Activated CD4-positive, alpha-beta memory T cell treated with anti-CD3 and anti-CD28 coated beads for 36 hours (primary cell): ENCODE measurements around the gene RPS19BP1. TPM values are rescaled to one million over a fixed set of nuclear protein-coding genes. Genes with fewer than 3 reads are reported as not detected.

Experiments
- CTCF ChIA-PET: fragments of 350-600 bp; sonication (Branson Sonifier 250); formaldehyde crosslinking; loops from one replicate; lab custom pipeline; 2021; ENCODE audit warnings: antibody characterized with exemption, inconsistent platforms; lab: Charles Lee
- POLR2A ChIA-PET: fragments of 350-600 bp; sonication (Branson Sonifier 250); formaldehyde crosslinking; loops from one replicate; lab custom pipeline; 2021; ENCODE audit warnings: antibody characterized with exemption; lab: Charles Lee
- DNase-seq: peaks from one replicate; pipeline ENCODE4 v3.0.0-alpha.2; 2020
- H3K27ac Mint-ChIP-seq: one replicate; pipeline ENCODE4 v1.8.0; 2021; ENCODE audit warnings: mixed read lengths
- H3K27me3 Mint-ChIP-seq: one replicate; pipeline ENCODE4 v1.8.0; 2021; ENCODE audit warnings: mixed read lengths
- H3K36me3 Mint-ChIP-seq: one replicate; pipeline ENCODE4 v1.8.0; 2021; ENCODE audit warnings: mixed read lengths
- H3K4me1 Mint-ChIP-seq: one replicate; pipeline ENCODE4 v1.8.0; 2021; ENCODE audit warnings: low read depth, mixed read lengths
- H3K4me3 Mint-ChIP-seq: one replicate; pipeline ENCODE4 v1.8.0; 2021; ENCODE audit warnings: mild to moderate bottlenecking, mixed read lengths
- H3K9me3 Mint-ChIP-seq: one replicate; pipeline ENCODE4 v1.8.0; 2021; ENCODE audit warnings: mixed read lengths
- intact Hi-C: fragments of 100-400 bp; cut with micrococcal nuclease; formaldehyde crosslinking; loops from one replicate; pipeline ENCODE4 v1.15.1; 2023
- total RNA-seq, 2 experiments: library from RNA; stranded (reverse); gene quantifications; one replicate each; pipeline ENCODE4 v1.2.3, GENCODE V29; 2021

RPS19BP1 gene
- total RNA-seq, 2 experiments from 2014 or later, result 65.2 to 67.5 TPM

DNA sequence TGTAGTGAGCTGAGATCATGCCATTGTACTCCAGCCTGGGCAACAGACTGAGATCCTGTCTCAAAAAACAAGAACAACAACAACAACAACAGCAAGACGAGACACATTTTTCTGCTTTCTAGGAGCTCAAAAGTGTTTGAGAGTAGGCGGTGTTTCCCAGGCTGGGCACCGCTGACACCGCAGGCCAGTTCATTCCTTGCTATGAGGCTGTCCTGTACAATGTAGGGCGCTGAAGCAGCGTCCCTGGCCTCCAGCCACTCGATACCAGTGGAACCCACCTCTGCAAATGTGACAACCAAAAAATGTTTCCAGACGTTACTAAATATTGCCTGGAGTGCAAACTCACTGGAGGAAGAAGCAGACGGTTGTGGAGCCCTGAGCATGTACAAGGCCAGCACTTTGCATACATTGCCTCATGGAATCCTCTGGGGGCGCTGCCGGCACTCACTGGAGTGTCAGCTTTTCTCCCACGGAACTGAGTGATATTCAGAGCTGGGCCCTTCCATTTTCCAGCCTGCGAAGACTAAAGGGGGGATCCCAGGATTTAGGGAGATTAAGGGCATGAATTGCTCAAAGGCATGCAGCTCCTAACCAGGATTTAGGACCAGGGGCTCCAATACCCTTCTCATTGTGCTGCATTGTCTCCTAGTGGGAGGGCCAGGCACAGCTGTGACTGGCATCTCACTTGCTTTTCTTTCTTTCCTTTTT, 36.3 kb downstream of the RPS19BP1 start:
- intact Hi-C loops, result loop anchor here (1.0 kb wide), 1 partner anchor 33 kb away; no protein-coding TSS in a partner anchor
- H3K36me3 Mint-ChIP-seq, result no peaks in the 10 kb centered on the region

DNA sequence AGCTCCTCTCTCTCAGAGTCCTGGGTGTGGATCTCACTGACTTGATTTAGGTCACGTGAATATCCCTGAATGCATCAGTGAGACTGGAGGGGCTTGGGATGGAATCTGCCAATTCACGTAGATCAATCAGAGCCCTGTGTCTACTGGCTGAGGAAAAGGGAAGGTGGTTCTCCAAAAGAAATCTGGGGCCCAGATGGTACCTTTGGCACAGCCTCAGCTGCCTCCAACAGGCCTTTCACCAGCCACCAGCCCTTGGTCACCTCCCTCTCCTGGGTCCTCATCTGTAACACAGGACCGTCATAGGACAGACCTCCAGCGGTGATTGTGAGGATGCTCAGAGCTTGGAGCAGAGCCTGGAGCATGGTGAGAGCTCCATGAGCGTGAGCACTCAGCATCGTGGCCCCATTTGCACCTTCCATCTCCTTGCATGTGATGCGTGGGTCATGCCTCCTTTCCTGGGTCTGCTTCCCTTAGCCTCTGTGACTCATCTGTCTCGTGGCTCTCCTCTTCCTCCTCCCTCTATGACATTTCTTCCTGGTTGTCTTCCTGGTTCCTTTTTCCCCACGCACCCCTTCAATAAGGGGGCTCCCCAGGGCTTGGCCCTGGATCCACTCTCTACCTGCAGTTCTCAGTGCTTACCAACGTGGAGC, 38.0 kb downstream of the RPS19BP1 start:
- Mint-ChIP-seq H3K27me3 (no peaks in the 10 kb centered on the region), H3K27ac (no peak overlapping the region), H3K36me3 (no peaks in the 10 kb centered on the region), H3K9me3 (no peaks in the 10 kb centered on the region), H3K4me1 (peaks cover 14% of the 10 kb centered on the region), H3K4me3 (no peak overlapping the region)
- intact Hi-C loops, result no loop called here
- ChIA-PET POLR2A (interaction anchor here (1.2 kb wide), 1 partner anchor 35 kb away, joined by 8 read pairs; no protein-coding TSS in a partner anchor), CTCF (interaction anchor here (0.7 to 11.9 kb wide), 9 partner anchors 8 to 542 kb away, joined by 3 to 387 read pairs (median 10); partner anchors contain the start of genes ATF4, MIEF1, RPS19BP1 and TAB1)
- no peak for DNase-seq

More for the DNA sequence above, 36.3 kb downstream of the RPS19BP1 start:
- Mint-ChIP-seq H3K4me1 (peaks cover 9% of the 10 kb centered on the region), H3K9me3 (no peaks in the 10 kb centered on the region), H3K27me3 (no peaks in the 10 kb centered on the region), H3K4me3 (no peak overlapping the region), H3K27ac (no peak overlapping the region)
- peak; percentile 76 for DNase-seq
- ChIA-PET POLR2A (interaction anchor here (0.6 to 1.4 kb wide), 4 partner anchors 22 to 34 kb away, joined by 3 to 5 read pairs (median 3); partner anchors contain the start of gene ATF4), CTCF (interaction anchor here (0.6 to 11.9 kb wide), 21 partner anchors 11 to 548 kb away, joined by 3 to 387 read pairs (median 5); partner anchors contain the start of genes ATF4, RPL3, RPS19BP1 and TAB1)

DNA sequence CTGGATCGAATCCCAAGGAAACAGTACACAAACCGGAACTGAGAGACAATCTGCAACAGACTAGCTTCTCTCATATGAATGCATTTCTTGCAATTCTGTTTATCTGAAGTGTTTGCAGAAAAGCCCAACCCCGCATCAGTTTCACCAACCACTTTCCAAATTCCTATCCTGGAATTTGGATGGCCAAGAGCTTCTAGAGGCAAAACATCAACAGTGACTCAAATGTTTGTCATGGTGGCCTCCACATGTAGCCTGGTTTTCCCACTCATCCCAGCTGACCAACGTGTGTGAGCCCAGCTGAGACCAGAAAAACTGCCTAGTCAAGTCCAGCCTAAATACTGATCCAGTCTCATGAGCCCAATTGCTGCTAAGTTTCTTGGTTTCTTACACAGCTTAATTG, 38.8 kb downstream of the RPS19BP1 start:
- Mint-ChIP-seq H3K4me1 (peaks cover 14% of the 10 kb centered on the region), H3K4me3 (no peak overlapping the region), H3K36me3 (no peaks in the 10 kb centered on the region), H3K9me3 (no peaks in the 10 kb centered on the region), H3K27me3 (no peaks in the 10 kb centered on the region), H3K27ac (no peak overlapping the region)
- ChIA-PET CTCF (interaction anchor here (0.6 to 11.9 kb wide), 13 partner anchors 8 to 550 kb away, joined by 3 to 387 read pairs (median 6); partner anchors contain the start of genes ATF4, MIEF1, RPS19BP1 and TAB1), POLR2A (interaction anchor here (1.0 to 1.2 kb wide), 2 partner anchors 8 to 35 kb away, joined by 3 to 8 read pairs; partner anchors contain the start of gene MIEF1)
- no peak for DNase-seq
- intact Hi-C loops, result loop anchor here (1.0 kb wide), 1 partner anchor 21 kb away; no protein-coding TSS in a partner anchor

DNA sequence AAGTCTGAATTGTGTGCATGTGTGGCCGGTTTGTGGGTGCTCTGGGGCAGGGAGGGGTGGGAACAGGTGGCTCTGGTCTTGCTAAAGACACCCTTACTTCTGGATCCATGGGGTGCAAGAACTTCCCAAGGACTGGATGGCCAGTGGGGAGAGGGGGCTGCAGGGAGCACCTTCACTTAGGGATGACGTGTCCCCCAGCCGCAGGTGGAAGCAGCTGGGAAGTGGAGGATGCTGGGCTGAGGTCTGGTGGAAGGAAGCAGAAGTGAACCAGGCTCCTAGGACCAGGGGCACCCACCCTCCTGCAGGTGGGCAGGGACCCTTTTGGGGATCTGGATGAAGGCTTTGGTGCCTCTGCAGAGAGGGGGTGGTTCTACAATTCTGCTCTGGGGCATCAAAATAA, 40.4 kb downstream of the RPS19BP1 start:
- Mint-ChIP-seq H3K9me3 (no peaks in the 10 kb centered on the region), H3K27ac (no peak overlapping the region), H3K27me3 (no peaks in the 10 kb centered on the region), H3K4me3 (no peak overlapping the region), H3K36me3 (no peaks in the 10 kb centered on the region), H3K4me1 (peaks cover 13% of the 10 kb centered on the region)
- CTCF ChIA-PET, result interaction anchor here (1.5 to 11.9 kb wide), 6 partner anchors 19 to 544 kb away, joined by 4 to 387 read pairs (median 12); partner anchors contain the start of gene RPS19BP1
- no peak for DNase-seq
- intact Hi-C loops, result no loop called here
- POLR2A ChIA-PET, result interaction anchor here (0.6 kb wide), 1 partner anchor 20 kb away, joined by 3 read pairs; no protein-coding TSS in a partner anchor

DNA sequence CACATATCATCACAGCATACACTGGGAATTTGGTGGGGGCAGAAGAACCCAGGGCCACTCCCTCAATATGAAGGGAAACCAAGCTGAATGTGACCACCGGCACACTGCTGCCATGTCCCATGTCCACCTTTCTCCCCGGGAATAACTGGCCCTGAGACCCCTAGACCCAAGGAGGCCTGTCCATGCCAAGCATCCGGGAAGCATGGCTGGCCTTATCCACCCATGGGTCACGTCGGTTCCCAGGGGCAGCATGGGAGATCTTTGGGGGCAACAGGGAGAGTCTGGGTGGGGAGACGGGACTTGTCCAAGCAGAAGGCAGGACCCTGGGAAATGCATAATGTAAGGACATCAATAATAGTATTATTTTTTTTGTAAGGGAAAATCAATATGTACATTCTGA, 40.9 kb downstream of the RPS19BP1 start:
- H3K9me3 Mint-ChIP-seq, result no peaks in the 10 kb centered on the region
- H3K4me3 Mint-ChIP-seq, result no peak overlapping the region
- DNase-seq, result no peak
- intact Hi-C loops, result no loop called here
- H3K4me1 Mint-ChIP-seq, result peaks cover 13% of the 10 kb centered on the region
- H3K36me3 Mint-ChIP-seq, result no peaks in the 10 kb centered on the region
- ChIA-PET POLR2A (no interaction called here), CTCF (interaction anchor here (1.5 to 11.9 kb wide), 3 partner anchors 25 to 533 kb away, joined by 4 to 387 read pairs (median 51); partner anchors contain the start of gene RPS19BP1)
- H3K27me3 Mint-ChIP-seq, result no peaks in the 10 kb centered on the region
- no peak overlapping the region for H3K27ac Mint-ChIP-seq

GRCh38 chr22:39490966-39491680, 41.4 kb downstream of the RPS19BP1 start:
- H3K36me3 Mint-ChIP-seq, result no peaks in the 10 kb centered on the region
- H3K9me3 Mint-ChIP-seq, result no peaks in the 10 kb centered on the region
- POLR2A ChIA-PET, result interaction anchor here (0.9 to 1.1 kb wide), 3 partner anchors 11 to 172 kb away, joined by 3 to 6 read pairs (median 6); partner anchors contain the start of genes MIEF1 and RPL3
- no peak overlapping the region for H3K27ac Mint-ChIP-seq
- H3K4me3 Mint-ChIP-seq, result no peak overlapping the region
- no peak for DNase-seq
- no peaks in the 10 kb centered on the region for H3K27me3 Mint-ChIP-seq
- intact Hi-C loops, result no loop called here
- CTCF ChIA-PET, result interaction anchor here (0.8 to 11.9 kb wide), 4 partner anchors 11 to 91 kb away, joined by 3 to 387 read pairs (median 28); partner anchors contain the start of genes MIEF1, RPS19BP1 and TAB1
- peaks cover 9% of the 10 kb centered on the region for H3K4me1 Mint-ChIP-seq

DNA sequence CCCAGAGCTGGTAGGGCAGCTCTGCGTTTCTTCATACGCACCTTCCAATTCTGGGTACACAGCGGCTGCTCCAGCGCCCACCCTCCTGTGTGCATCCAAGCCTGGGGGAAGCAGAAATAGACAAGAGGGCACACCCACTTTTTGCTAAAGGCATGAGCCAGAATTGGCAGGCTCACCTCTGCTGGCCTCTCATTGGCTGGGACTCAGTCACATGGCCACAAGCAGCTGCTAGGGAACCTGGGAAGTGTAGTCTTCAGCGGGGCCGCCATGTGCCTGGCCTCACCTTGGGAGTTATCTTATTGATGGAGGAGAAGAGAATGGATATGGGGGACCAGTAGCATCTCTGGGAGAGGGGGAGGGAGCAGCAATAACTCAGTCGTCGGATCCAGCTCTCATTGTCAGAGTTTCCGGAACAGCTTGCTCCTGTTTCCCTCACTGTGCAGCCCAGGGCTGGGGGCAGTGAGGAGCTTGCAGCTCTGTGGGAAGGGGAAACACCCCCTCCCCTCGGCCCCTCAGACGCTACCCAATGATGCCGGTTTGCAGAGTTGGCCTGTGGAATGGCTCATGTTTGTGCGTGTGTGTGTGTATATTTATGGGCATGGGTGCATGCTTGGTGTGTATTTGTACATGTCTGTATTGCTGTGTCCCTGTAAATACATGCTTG, 42.3 kb downstream of the RPS19BP1 start:
- intact Hi-C loops, result no loop called here
- Mint-ChIP-seq H3K27me3 (no peaks in the 10 kb centered on the region), H3K9me3 (no peaks in the 10 kb centered on the region), H3K4me3 (no peak overlapping the region), H3K27ac (no peak overlapping the region), H3K36me3 (no peaks in the 10 kb centered on the region), H3K4me1 (peaks cover 8% of the 10 kb centered on the region)
- ChIA-PET POLR2A (interaction anchor here (0.6 to 1.1 kb wide), 5 partner anchors 8 to 171 kb away, joined by 3 to 6 read pairs (median 3); partner anchors contain the start of genes ATF4, MIEF1 and RPL3), CTCF (interaction anchor here (0.8 to 11.9 kb wide), 5 partner anchors 12 to 91 kb away, joined by 3 to 387 read pairs (median 5); partner anchors contain the start of genes ATF4, MIEF1, RPS19BP1 and TAB1)
- DNase-seq, result peak; percentile 86

DNA sequence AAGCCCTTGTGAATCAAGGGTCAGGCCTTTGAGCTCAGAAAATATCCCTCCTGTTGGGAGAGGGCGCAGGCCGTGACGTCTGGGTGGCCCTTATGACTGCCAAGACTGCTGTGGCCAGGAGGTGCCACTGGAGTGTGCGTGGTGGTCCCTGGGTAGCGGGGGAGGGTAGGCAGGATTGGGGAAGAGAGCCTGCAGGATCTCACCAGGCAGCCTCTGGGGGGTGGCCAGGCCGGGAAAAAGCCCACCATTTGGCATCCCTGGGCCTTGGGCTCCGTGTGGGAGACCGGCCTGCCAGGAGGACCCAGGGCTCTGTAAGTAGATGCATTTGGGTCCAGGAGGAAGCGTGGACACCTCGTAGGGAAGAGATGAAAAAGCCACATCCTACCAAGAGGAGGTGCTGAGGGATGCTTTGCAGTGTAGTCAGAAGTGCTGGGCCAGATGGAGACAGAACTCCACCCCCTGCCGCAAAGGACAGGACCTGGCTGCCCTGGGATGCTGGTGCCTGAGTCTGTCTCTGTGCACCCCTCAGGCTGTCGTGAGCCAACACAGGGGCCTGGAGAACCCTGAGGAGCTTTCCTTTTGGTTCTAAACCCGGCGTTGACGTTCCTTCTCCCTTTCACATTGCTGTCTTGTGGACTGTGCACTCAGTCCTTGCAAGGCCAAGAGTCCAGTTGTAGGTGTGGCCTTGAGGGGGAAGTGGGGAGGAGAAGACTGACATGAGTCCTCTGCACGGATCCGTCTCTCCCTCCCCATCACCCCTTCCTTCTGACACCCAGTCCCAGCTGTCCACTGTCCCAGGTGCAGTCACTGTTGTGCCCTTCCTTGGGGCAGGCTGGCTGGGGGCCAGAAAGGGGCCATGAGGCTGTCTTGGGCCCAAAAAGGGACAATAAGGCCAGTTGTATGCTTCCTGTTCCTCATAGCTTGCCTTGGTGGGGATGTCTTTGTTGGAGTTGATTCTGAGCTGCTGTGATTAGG, 43.2 kb downstream of the RPS19BP1 start:
- H3K36me3 Mint-ChIP-seq, result no peaks in the 10 kb centered on the region

DNA sequence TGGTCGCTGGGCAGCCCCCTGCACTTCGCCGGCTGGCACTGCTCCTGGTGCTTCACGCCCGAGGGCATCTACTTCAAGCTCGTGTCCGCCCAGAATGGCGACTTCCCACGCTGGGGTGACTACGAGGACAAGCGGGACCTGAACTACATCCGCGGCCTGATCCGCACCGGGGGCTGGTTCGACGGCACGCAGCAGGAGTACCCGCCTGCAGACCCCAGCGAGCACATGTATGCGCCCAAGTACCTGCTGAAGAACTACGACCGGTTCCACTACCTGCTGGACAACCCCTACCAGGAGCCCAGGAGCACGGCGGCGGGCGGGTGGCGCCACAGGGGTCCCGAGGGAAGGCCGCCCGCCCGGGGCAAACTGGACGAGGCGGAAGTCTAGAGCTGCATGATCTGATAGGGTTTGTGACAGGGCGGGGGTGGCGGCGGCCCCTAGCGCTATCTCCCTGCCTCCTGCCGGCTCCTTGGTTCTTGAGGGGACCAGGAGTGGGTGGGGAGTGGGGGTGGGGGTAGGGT, 43.9 kb downstream of the RPS19BP1 start:
- intact Hi-C loops, result no loop called here
- H3K9me3 Mint-ChIP-seq, result no peaks in the 10 kb centered on the region
- no peaks in the 10 kb centered on the region for H3K36me3 Mint-ChIP-seq
- no peak for DNase-seq
- H3K27me3 Mint-ChIP-seq, result no peaks in the 10 kb centered on the region
- H3K4me3 Mint-ChIP-seq, result no peak overlapping the region
- ChIA-PET CTCF (interaction anchor here (11.9 kb wide), 1 partner anchor 40 kb away, joined by 387 read pairs; the partner anchor contains the start of gene RPS19BP1), POLR2A (no interaction called here)
- no peak overlapping the region for H3K27ac Mint-ChIP-seq
- peaks cover 8% of the 10 kb centered on the region for H3K4me1 Mint-ChIP-seq

More for the DNA sequence above, 43.2 kb downstream of the RPS19BP1 start:
- no peaks in the 10 kb centered on the region for H3K9me3 Mint-ChIP-seq
- ChIA-PET POLR2A (interaction anchor here (0.6 to 1.1 kb wide), 4 partner anchors 9 to 170 kb away, joined by 3 to 6 read pairs (median 4); partner anchors contain the start of genes ATF4 and RPL3), CTCF (interaction anchor here (1.0 to 11.9 kb wide), 3 partner anchors 27 to 39 kb away, joined by 3 to 387 read pairs (median 51); partner anchors contain the start of genes ATF4 and RPS19BP1)
- no peaks in the 10 kb centered on the region for H3K27me3 Mint-ChIP-seq
- H3K4me3 Mint-ChIP-seq, result no peak overlapping the region
- no peak for DNase-seq
- intact Hi-C loops, result no loop called here
- H3K4me1 Mint-ChIP-seq, result peaks cover 8% of the 10 kb centered on the region
- H3K27ac Mint-ChIP-seq, result no peak overlapping the region
